ENCODE results near the gene LAMA4. TPM values are rescaled to one million over a fixed set of nuclear protein-coding genes. Genes with fewer than 3 reads are reported as not detected.

LAMA4 gene
- total RNA-seq, 1 experiment from 2014 or later, result not detected

DNA sequence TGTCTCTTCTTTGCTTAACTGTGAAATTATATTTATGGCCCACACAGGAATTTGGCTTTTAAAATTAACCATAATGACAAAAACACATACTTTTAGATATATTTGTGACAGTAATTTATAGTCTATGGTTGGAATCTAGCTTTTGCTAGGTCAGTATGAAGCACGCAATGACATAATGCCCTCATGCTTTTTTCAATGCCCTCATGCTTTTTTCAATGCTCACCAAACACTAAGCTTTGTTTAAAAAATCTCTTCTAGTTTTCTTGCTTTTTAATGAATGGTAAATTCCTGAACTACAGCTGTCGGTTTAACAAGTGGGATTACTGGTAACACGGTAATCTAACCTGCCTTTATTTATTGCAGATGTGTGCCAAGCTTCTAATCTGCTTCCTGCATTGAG is 187.8 kb downstream of the LAMA4 start:
- Histone ChIP-seq H3K9me2 (replicated peaks; ENCODE audit: insufficient read depth, low read length) (no peaks in the 10 kb centered on the region), H3K27me3 (ENCODE audit: low read length) (no peaks in the 10 kb centered on the region), H3K4me3 (ENCODE audit: low read length) (no peak overlapping the region), H3K36me3 (ENCODE audit: insufficient read depth, low read length) (peaks cover 9% of the 10 kb centered on the region; the same call in 1 of the 2 replicates), H3K9ac (ENCODE audit: low read length) (no peak overlapping the region), H3K4me2 (ENCODE audit: low read depth, low read length, poor library complexity, severe bottlenecking) (no peak overlapping the region), H3K4me1 (ENCODE audit: low read length) (peaks cover 8% of the 10 kb centered on the region), H3K79me2 (ENCODE audit: low read length) (no peaks in the 10 kb centered on the region), H3K27ac (ENCODE audit: low read length) (no peak overlapping the region), H4K20me1 (ENCODE audit: insufficient read depth, low read depth, low read length) (no peaks in the 10 kb centered on the region), H2AFZ (ENCODE audit: low read length) (no peak overlapping the region), H3K9me3 (ENCODE audit: low read length) (no peaks in the 10 kb centered on the region)
- no peak for DNase-seq

DNA sequence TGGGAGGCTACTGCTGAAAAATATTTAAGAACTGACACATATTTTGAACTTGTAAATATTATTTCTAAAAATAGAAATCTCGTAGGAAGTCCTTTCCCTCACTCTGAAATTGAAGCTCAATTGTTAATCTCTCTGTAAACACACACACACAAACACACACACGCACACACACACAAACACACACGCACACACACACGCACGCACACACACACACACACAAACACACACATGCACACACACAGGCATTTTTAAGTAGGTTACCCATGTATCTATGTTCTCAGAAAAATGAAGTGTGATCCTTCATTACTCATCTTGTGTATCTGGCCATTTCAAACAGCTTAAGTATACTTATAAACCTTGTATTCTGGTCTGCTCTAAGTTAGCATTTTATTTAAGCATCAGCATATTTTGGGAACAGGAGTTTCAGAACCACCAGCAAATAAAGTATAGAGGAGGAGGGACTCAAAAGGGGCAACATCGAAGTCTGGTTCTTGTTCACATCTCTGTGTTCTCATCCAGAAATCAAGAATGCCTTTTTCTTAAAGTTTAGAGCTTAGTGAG is 188.9 kb downstream of the LAMA4 start:
- Histone ChIP-seq H3K27me3 (ENCODE audit: low read length) (no peaks in the 10 kb centered on the region), H3K4me2 (ENCODE audit: low read depth, low read length, poor library complexity, severe bottlenecking) (no peak overlapping the region), H2AFZ (ENCODE audit: low read length) (no peak overlapping the region), H3K4me3 (ENCODE audit: low read length) (no peak overlapping the region), H3K9me2 (replicated peaks; ENCODE audit: insufficient read depth, low read length) (no peaks in the 10 kb centered on the region), H3K4me1 (ENCODE audit: low read length) (peaks cover 8% of the 10 kb centered on the region), H3K27ac (ENCODE audit: low read length) (no peak overlapping the region), H3K79me2 (ENCODE audit: low read length) (no peaks in the 10 kb centered on the region), H4K20me1 (ENCODE audit: insufficient read depth, low read depth, low read length) (no peaks in the 10 kb centered on the region), H3K9me3 (ENCODE audit: low read length) (no peaks in the 10 kb centered on the region), H3K36me3 (ENCODE audit: insufficient read depth, low read length) (peaks cover 3% of the 10 kb centered on the region; the same call in 1 of the 2 replicates), H3K9ac (ENCODE audit: low read length) (no peak overlapping the region)
- no peak for DNase-seq

DNA sequence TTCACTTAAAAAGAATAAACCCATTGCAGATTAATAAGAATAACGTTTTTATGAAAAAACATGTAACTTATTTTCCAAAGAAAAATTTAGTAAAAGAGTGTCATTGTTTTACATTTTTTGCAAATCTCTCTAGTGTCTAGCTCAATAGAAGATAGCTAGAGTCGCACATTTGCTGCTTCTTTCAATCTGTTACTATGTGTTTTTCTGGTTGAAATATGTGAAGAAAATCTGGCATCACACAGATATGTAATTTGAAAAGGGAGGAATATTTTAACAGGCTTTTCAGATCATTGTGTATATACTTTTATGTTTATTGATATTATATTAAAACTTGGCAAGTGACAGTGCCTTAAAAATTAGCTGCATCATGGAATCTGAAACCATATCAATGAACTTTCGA is 191.4 kb downstream of the LAMA4 start:
- Histone ChIP-seq H3K36me3 (ENCODE audit: insufficient read depth, low read length) (no peaks in the 10 kb centered on the region), H3K9me2 (replicated peaks; ENCODE audit: insufficient read depth, low read length) (no peaks in the 10 kb centered on the region), H3K9ac (ENCODE audit: low read length) (no peak overlapping the region), H3K79me2 (ENCODE audit: low read length) (no peaks in the 10 kb centered on the region), H3K27me3 (ENCODE audit: low read length) (no peaks in the 10 kb centered on the region), H3K4me3 (ENCODE audit: low read length) (no peak overlapping the region), H3K4me2 (ENCODE audit: low read depth, low read length, poor library complexity, severe bottlenecking) (no peak overlapping the region), H3K9me3 (ENCODE audit: low read length) (no peaks in the 10 kb centered on the region), H2AFZ (ENCODE audit: low read length) (no peak overlapping the region), H4K20me1 (ENCODE audit: insufficient read depth, low read depth, low read length) (no peaks in the 10 kb centered on the region), H3K27ac (ENCODE audit: low read length) (no peak overlapping the region), H3K4me1 (ENCODE audit: low read length) (peaks cover 6% of the 10 kb centered on the region)
- DNase-seq, result no peak

DNA sequence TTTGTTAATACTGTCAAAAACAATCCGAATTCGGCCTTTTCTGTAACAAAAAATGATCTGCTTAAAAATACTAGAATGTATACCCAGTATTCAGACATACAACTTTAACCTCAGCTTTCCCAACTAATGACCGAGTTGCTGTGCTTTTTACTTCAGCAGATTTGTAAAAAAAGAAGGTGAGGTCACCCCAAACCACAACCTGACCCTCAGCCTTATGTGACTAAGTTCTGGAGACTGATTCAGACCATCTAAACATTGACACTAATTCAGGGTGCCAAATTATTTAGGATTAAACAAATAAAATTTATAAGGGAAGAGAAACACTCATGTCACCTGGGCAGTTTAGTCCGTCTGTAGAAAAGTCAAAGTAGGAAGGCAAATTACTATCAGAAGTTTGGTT is 192.8 kb downstream of the LAMA4 start:
- Histone ChIP-seq H3K36me3 (ENCODE audit: insufficient read depth, low read length) (no peaks in the 10 kb centered on the region), H3K9me2 (replicated peaks; ENCODE audit: insufficient read depth, low read length) (no peaks in the 10 kb centered on the region), H3K79me2 (ENCODE audit: low read length) (no peaks in the 10 kb centered on the region), H3K4me1 (ENCODE audit: low read length) (no peaks in the 10 kb centered on the region), H3K27me3 (ENCODE audit: low read length) (no peaks in the 10 kb centered on the region), H3K9me3 (ENCODE audit: low read length) (no peaks in the 10 kb centered on the region), H3K4me3 (ENCODE audit: low read length) (no peak overlapping the region), H3K4me2 (ENCODE audit: low read depth, low read length, poor library complexity, severe bottlenecking) (no peak overlapping the region), H2AFZ (ENCODE audit: low read length) (no peak overlapping the region), H4K20me1 (ENCODE audit: insufficient read depth, low read depth, low read length) (no peaks in the 10 kb centered on the region), H3K27ac (ENCODE audit: low read length) (no peak overlapping the region), H3K9ac (ENCODE audit: low read length) (no peak overlapping the region)
- DNase-seq, result no peak

Small RNA genes within 50 kb of the gene (small RNA-seq; reads per million reads assigned to genes)
- gene RNU6-1226P, result not detected

Other genes starting within 250 kb of the LAMA4 start
- 0.25 TPM in 1 of 2 replicates, not detected in the other for gene CCN6, start 200.5 kb downstream of the LAMA4 start, total RNA-seq (2014; rRNA removed; shearing (Covaris generic); ENCODE audit: low replicate concordance)
- 81.6 and 110 TPM in 2 replicates for gene TUBE1, start 167.1 kb downstream of the LAMA4 start, total RNA-seq (2014; rRNA removed; shearing (Covaris generic); ENCODE audit: low replicate concordance)
- gene FAM229B, start 167.0 kb downstream of the LAMA4 start, total RNA-seq (2014; rRNA removed; shearing (Covaris generic); ENCODE audit: low replicate concordance), result 8.2 and 9.2 TPM in 2 replicates
- not detected in 2 replicates for gene RFPL4B, start 92.8 kb upstream of the LAMA4 start, total RNA-seq (2014; rRNA removed; shearing (Covaris generic); ENCODE audit: low replicate concordance)